Measurements from ENCODE around the gene MOV10L1.
A peak's percentile ranks its signal among the peaks of the same experiment; 100 is the strongest.
"Not testable (repeated sequence)": the region's sequence is repeated elsewhere in the genome, so short reads cannot be mapped to it uniquely, and the experiment has no call there.

MOV10L1 gene

DNA sequence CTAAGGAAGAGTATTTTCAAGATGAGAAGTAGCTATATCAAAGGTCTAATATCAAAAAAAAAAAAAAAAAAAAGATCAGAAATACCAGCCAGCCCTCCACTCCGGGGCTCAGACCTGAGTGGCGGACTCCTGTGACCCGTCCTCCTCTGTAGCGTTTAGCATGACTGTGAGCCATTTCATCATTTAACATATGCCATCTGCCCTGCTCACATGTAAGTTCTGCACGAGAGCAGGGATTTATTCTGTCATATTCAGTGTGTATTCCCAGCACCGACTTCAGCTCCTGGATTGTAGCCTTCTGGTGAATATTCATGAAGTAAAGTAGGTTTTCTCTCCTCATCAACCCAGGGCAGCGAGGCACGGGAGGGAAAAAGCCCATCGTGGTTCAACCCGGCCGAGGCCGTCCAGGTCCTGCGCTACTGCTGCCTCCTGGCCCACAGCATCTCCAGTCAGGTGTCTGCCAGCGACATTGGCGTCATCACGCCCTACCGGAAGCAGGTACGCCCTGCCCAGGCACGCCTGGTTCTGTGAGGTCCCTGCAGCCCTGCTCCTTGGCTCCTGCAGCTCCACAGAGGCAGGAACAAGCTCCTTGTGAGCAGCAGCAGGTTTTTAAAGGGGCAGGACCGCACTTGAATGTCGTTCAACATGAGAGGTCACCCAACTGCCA, 68.0 kb downstream of the MOV10L1 start:
- no peak for DNase-seq (ENCODE audit: low read depth in 3 of 3)

GRCh38 chr22:50160947-50161346, 71.1 kb downstream of the MOV10L1 start:
- DNase-seq (ENCODE audit: low read depth in 3 of 3): no peak

DNA sequence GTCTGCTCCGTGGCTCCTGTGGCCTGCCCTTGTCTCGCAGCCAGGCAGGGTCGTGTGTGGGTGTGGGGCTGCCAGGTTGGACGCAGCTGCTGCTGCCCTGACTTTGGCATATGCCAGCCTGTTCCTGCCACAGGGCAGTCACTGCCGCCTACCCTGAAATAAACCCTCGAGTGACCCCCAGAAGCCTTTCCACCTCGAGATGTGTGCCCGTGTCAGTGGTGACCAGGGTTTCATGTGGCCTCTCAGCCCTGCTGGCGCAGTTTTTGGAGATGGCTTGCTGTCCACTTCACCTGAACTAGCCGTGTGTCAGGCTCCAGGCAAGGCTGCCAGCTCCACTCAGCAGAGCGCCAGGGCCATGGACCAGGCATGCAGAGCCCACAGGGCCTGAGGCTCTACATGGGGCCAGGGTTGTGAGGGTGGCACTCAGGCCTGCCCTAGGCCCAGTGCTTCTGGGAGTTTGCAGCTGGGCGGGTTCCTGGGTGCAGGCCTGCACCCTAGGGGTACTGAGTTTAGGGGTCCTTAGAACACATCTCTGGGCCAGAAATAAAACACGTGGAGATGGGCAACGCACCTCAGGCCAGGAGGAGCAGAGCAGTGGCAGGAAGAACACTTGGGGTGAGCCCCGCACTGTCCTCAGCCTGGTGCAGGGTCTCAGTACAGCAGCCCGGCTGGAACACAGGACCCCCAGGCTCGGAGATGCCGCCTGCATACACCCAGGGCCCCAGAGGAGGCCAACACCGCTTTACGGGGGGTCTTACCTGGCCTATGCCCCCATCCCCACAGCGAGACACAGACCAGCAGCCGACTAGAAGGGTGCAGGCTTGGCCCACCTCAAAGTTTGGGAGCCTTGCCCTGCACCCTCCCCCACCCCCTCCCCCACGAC, 71.9 kb downstream of the MOV10L1 start:
- DNase-seq (ENCODE audit: low read depth in 3 of 3): no peak

GRCh38 chr22:50162391-50162956, 72.7 kb downstream of the MOV10L1 start:
- DNase-seq (ENCODE audit: low read depth in 3 of 3): no peak

DNA sequence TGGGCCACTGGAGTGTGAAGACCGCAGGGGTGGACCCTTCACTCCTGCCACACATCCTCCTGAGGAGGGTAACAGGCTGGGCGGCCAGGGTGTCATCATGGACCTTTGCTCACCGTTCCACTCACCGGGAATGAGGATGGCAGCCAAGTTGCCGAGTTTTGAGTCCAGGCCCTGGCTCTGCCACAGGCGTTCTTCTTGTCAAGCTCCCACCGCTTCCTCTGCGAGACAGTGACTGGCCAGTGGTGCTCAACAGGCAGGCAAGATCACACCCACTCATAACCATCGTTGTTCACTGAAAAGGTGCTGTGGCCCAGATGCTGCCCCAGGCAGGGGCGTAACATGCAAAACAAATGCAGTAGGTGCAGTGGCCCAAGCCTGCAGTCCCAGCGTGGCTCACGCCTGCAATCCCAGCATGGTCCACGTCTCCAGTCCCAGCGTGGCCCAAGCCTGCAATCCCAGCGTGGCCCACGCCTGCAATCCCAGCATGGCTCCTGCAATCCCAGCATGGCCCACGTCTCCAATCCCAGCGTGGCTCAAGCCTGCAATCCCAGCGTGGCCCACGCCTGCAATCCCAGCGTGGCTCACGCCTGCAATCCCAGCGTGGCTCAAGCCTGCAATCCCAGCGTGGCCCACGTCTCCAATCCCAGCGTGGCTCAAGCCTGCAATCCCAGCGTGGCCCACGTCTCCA, 75.8 kb downstream of the MOV10L1 start:
- DNase-seq (ENCODE audit: low read depth in 3 of 3): no peak

DNA sequence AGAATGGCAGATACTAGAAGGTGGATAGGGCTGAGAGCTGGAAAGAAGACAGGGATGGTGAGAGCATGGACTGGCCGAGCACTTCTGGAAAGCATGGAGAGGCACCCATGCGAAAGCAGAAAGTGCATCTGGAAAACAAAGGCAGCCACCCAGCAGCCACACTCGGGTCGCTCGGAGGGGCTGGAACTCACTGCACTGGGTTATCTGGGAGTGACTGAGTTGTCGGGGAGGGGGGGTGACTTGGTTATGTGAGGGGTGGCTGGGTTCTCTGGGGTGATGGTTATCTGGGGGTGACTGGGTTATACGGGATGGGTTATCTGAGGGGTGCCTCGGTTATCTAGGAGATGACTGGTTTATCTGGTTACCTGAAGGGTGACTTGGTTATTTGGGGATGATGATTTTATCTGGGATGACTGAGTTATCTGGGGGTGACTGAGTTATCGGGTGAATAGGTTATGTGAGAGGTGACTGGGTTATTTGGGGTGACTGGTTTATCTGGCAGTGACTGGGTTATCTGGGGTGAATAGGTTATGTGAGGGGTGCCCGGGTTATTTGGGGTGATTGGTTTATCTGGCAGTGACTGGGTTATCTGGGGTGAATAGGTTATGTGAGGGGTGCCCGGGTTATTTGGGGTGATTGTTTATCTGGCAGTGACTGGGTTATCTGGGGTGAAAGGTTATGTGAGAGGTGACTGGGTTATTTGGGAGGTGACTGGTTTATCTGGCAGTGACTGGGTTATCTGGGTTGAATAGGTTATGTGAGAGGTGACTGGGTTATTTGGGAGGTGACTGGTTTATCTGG, 78.1 kb downstream of the MOV10L1 start:
- DNase-seq (ENCODE audit: low read depth in 3 of 3): no peak

GRCh38 chr22:50168490-50169180, 78.8 kb downstream of the MOV10L1 start:
- DNase-seq (ENCODE audit: low read depth in 3 of 3): not testable (repeated sequence)

DNA sequence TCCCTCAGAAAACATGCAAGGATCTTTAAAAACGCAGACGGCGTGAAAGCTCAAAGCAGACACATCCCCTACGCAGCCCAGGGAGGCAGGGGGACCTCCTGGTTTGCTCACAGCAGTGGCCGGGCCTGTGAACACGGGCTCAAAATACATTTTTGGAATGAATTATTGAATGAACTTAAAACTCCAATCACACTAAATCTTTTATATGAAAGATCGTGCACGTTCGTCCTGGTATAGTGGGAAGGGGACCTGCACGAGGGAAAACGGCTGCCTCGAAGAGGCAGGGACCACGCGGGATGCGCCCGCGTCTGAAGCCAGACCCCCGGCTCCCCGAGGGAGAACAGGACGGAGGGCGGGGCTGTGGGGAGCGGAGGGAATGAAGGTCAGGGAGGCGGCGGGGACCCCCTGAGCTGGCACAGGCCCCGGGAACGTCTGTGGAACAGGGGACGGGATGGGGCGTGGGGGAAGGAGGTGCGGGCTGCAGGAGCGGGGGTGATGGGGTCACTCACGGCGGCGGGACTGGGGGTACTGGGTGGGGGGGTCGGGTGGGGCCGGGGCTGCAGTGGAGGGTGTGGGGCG, 79.5 kb downstream of the MOV10L1 start:
- DNase-seq (ENCODE audit: low read depth in 3 of 3): no peak

DNA sequence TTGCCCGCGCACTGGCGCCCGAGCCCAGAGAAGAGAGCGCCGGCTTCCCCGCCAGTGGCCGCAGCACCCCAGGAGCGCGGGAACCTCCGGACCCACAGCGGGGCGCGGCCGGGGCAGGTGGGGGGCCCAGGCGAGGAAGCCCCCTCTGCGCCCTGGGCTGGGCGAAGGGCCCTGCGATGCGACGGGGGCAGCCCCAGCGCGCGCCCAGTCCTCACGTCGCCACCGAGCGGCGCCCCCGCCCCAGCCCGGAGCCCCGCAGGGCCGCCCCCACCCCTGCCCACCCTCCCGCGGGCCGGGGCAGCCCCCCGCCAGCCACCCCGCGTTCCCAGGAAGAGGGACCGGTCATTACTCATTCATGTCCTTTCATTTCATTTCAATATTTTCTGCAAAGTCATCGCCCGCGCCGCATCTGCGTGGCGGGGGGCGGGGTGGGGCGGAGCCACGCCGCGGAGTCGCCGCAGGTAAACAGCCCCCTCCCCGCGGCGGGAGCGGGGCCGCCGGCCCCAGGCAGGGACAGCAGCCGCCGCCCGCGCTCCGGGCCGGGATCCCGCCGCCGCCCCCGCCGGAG, 80.1 kb downstream of the MOV10L1 start:
- peak; percentile 36 to 61 (median 42) for DNase-seq (ENCODE audit: low read depth in 3 of 3)

GRCh38 chr22:50170453-50171318, 80.9 kb downstream of the MOV10L1 start, which contains the start of gene PANX2:
TSS of gene PANX2 (plus strand) at chr22:50170731. CDS start at chr22:50170731, 0 bp downstream.
- DNase-seq (ENCODE audit: low read depth in 3 of 3): no peak

GRCh38 chr22:50171319-50171964, 81.6 kb downstream of the MOV10L1 start:
- DNase-seq (ENCODE audit: low read depth in 3 of 3): no peak

GRCh38 chr22:50171965-50172421, 82.2 kb downstream of the MOV10L1 start:
- no peak for DNase-seq (ENCODE audit: low read depth in 3 of 3)

- no peak for DNase-seq (ENCODE audit: low read depth in 3 of 3)
These were observed 83.6 kb downstream of the MOV10L1 start for GRCh38 chr22:50173311-50173982.

GRCh38 chr22:50173983-50174355, 84.2 kb downstream of the MOV10L1 start:
- no peak for DNase-seq (ENCODE audit: low read depth in 3 of 3)

DNA sequence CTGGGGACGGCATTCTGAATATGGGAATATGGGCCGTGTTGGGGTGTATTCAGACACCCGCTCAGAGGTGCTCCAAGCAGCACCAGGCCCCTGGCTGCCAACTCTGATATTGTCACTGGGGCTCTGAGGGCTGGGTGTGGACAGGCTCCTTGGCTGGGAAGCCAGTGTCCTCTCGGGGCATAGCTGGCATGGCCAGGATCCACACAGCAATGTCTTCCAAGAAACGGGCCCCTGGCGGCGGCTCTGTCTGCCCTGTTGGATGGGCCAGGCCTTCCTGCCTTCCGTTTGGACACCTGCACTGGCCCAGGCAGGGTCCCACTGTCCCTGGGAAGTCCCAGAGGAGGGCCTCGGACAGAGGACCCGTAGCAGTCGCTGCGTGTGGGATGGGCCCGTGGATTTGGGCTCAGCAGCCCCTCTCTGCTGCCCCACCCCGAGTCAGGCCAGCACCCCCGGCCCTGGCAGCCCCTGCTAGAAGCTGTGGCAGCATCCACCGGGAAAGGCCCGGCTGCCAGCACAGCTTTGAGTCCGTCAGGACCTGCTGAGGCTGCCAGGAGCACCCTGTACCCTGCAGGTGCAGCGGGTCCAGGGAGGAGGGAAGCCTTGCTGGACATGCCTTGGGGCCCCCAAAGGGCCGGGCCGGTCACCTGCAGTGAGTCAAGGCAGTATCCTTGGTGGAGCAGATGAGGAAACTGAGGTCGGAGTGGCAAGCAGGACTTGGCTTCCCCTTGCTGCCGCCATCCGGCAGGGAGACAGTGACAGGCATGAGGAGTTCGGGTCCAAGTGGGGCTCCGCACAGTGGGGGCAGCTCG, 84.8 kb downstream of the MOV10L1 start:
- no peak for DNase-seq (ENCODE audit: low read depth in 3 of 3)

DNA sequence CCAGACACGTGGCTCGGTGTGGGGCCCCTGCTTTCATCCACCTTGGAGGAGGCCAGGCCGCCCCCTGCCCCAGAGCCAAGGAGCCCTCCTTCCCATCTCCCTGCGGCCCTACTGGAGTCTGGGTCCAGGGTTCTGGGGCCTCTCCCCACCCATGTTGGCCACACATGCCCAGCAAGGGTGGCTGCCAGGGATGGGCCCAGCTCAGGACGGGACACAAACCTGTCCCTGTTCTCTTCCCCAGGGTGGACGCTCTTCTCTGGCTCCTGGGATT, 85.3 kb downstream of the MOV10L1 start:
- DNase-seq (ENCODE audit: low read depth in 3 of 3): no peak

Measured in stimulated activated CD4-positive, alpha-beta T cell treated with anti-CD3 and anti-CD28 coated beads, TNF-alpha, amount 100 ng/mL, for 24 hours (primary cell).